ENCODE results near the gene SCN1B. TPM values are rescaled to one million over a fixed set of nuclear protein-coding genes. Genes with fewer than 3 reads are reported as not detected.
"Not testable (repeated sequence)": the region's sequence is repeated elsewhere in the genome, so short reads cannot be mapped to it uniquely, and the experiment has no call there.

Gene SCN1B
- total RNA-seq, 1 donor from 2014 or later, result 5.8 TPM

DNA sequence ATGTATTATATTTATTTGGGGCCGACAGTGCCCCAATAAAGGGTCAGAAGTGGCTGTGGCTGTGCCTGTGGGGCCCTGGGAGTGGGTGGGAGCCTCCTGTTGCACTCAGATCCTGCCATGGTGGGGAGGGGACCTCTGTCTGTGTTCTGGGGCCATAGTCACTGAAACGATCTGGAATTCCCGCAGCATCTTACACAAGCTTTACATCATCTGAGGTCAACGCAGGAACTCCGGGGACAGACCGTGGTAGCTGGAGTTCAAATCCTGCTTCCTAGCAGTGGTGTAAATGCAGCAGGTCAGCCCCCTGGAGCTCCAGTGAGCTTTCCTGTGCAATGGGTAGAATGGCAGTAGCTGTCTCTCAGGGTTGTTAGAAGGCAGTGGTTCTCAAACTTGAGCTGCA is 3.9 kb upstream of the SCN1B start:
- Mint-ChIP-seq H3K9me3 (ENCODE audit: low read depth) (no peaks in the 10 kb centered on the region), H3K27ac (ENCODE audit: unreplicated experiment) (no peak overlapping the region), H3K36me3 (ENCODE audit: low read depth) (peaks cover 19% of the 10 kb centered on the region), H3K4me1 (ENCODE audit: low read depth) (peaks cover 4% of the 10 kb centered on the region), H3K27me3 (ENCODE audit: low read depth) (no peaks in the 10 kb centered on the region), H3K4me3 (ENCODE audit: unreplicated experiment) (no peak overlapping the region)
- DNase-seq (ENCODE audit: low spot score), result no peak
- TF ChIP-seq, protein P1, sequence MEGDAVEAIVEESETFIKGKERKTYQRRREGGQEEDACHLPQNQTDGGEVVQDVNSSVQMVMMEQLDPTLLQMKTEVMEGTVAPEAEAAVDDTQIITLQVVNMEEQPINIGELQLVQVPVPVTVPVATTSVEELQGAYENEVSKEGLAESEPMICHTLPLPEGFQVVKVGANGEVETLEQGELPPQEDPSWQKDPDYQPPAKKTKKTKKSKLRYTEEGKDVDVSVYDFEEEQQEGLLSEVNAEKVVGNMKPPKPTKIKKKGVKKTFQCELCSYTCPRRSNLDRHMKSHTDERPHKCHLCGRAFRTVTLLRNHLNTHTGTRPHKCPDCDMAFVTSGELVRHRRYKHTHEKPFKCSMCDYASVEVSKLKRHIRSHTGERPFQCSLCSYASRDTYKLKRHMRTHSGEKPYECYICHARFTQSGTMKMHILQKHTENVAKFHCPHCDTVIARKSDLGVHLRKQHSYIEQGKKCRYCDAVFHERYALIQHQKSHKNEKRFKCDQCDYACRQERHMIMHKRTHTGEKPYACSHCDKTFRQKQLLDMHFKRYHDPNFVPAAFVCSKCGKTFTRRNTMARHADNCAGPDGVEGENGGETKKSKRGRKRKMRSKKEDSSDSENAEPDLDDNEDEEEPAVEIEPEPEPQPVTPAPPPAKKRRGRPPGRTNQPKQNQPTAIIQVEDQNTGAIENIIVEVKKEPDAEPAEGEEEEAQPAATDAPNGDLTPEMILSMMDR (IDR thresholded peaks at IDR 0.05), result no peak

DNA sequence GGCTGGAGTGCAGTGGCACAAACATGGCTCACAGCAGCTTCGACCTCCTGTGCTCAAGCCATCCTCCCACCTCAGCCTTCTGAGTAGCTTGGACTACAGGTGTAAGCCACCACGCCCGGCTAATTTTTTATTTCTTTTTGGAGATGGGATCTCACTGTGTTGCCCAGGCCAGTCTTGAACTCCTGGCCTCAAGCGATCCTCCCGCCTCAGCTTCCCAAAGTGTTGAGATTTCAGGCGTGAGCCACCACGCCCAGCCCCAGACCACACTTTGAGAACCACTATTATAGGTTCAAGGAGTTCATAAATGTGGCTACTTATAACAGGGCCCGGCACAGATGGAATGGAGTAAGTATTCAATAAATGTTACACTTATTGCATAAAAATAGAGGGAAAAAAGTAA is 3.3 kb upstream of the SCN1B start:
- Mint-ChIP-seq H3K36me3 (ENCODE audit: low read depth) (peaks cover 17% of the 10 kb centered on the region), H3K9me3 (ENCODE audit: low read depth) (no peaks in the 10 kb centered on the region), H3K27ac (ENCODE audit: unreplicated experiment) (no peak overlapping the region), H3K4me3 (ENCODE audit: unreplicated experiment) (no peak overlapping the region), H3K4me1 (ENCODE audit: low read depth) (peaks cover 6% of the 10 kb centered on the region), H3K27me3 (ENCODE audit: low read depth) (no peaks in the 10 kb centered on the region)
- TF ChIP-seq, protein P1 (IDR thresholded peaks at IDR 0.05), result no peak
- no peak for DNase-seq (ENCODE audit: low spot score)

DNA sequence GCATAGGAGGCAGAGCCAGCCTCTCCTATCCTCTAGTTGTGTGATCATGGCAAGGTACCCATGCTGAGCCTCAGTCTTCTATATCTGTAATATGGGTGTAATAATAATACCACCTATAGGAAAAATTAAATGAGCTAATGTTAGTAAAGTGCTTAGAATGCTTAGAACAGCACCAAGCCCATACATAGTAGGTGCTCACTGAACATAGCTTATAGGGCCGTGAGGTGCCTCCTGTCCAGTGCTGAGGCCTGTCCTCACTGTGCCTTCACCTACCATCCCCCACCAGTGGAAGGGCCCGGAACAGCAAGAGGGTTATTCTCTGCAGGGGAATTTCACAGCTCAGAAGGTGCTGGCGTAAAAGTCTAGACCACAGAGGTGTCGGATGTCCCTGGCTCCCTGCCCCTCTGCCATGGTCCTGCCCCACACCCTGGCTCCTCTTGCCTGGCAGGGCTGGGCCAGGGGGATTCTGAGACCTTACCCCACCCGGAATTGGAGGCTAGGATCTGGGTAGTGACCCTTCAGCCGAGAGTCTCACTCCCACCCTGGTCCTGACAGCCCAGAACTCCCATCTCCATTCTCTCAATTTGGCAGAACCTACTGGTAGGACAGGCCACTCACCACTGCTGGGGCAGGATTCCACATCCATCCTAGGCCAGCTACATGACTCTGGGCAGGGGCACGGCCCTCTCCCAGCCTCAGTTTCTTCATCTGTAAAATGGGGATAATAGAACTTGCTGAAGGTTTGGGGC is 2.2 kb upstream of the SCN1B start:
- Mint-ChIP-seq H3K4me3 (ENCODE audit: unreplicated experiment) (no peak overlapping the region), H3K27me3 (ENCODE audit: low read depth) (no peaks in the 10 kb centered on the region), H3K36me3 (ENCODE audit: low read depth) (peaks cover 12% of the 10 kb centered on the region), H3K27ac (ENCODE audit: unreplicated experiment) (no peak overlapping the region), H3K4me1 (ENCODE audit: low read depth) (peaks cover 6% of the 10 kb centered on the region), H3K9me3 (ENCODE audit: low read depth) (no peaks in the 10 kb centered on the region)
- TF ChIP-seq, protein P1 (IDR thresholded peaks at IDR 0.05), result no peak
- DNase-seq (ENCODE audit: low spot score), result no peak

DNA sequence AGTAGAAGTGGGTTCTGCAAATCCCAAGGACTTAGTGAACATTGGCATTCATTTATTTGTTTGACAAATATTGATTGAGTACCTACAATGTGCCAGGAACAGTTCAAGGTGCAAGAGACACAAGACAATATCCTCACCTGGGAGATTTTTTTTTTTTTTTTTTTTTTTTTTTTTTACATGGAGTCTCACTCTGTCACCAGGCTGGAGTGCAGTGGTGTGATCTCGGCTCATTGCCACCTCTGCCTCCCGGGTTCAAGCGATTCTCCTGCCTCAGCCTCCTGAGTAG is 1.7 kb upstream of the SCN1B start:
- not testable (repeated sequence) for H3K27me3 Mint-ChIP-seq (ENCODE audit: low read depth); DNase-seq (ENCODE audit: low spot score); H3K27ac Mint-ChIP-seq (ENCODE audit: unreplicated experiment); H3K4me1 Mint-ChIP-seq (ENCODE audit: low read depth); H3K4me3 Mint-ChIP-seq (ENCODE audit: unreplicated experiment); H3K9me3 Mint-ChIP-seq (ENCODE audit: low read depth)
- peaks cover 11% of the 10 kb centered on the region for H3K36me3 Mint-ChIP-seq (ENCODE audit: low read depth)

DNA sequence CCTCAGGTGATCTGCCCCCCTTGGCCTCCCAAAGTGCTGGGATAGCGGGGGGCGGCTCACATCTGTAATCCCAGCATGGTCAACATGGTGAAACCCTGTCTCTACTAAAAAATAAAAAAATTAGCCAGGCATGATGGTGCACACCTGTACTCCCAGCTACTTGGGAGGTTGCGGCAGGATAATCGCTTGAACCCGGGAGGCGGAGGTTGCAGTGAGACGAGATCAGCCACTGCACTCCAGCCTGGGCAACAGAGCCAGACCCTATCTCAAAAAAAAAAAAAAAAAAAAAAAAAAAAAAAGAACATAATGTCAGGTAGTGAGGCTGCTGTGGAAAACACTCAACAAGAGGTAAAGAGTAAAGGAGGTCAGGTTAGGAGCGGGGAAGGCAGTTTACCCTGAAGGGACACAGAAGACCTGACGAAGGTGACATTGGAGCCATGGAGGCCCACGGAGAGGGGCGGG is 964 bp upstream of the SCN1B start:
- not testable (repeated sequence) for H3K27me3 Mint-ChIP-seq (ENCODE audit: low read depth); H3K4me1 Mint-ChIP-seq (ENCODE audit: low read depth); DNase-seq (ENCODE audit: low spot score); H3K9me3 Mint-ChIP-seq (ENCODE audit: low read depth); H3K27ac Mint-ChIP-seq (ENCODE audit: unreplicated experiment); H3K36me3 Mint-ChIP-seq (ENCODE audit: low read depth); H3K4me3 Mint-ChIP-seq (ENCODE audit: unreplicated experiment)

DNA sequence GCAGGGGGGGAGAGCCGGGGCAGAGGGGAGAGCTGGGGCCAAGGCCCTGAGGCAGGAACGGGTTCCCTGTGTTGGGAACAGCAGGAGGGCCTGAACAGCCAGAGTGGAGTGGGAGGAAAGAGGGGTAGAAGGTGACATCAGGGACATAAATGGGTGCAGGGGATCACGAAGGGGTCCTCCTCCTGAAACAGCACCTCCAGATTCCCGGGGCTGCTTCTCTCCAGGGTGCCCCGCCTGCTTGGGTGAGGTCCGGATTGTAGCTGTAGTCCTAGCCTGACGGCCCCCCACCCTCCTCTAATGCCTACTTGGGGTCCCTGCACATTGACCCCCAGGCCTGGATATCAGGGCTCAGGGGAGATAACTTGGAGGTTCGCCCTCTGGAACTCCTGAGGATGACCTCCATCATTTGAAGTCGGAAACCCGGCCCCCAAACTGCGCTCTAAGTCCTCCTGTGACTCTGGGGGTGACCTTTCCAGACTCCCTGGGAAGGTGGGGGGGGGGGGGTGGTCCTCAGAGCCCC is 473 bp upstream of the SCN1B start:
- Mint-ChIP-seq H3K27ac (ENCODE audit: unreplicated experiment) (no peak overlapping the region), H3K4me1 (ENCODE audit: low read depth) (peaks cover 6% of the 10 kb centered on the region), H3K27me3 (ENCODE audit: low read depth) (no peaks in the 10 kb centered on the region), H3K36me3 (ENCODE audit: low read depth) (peaks cover 7% of the 10 kb centered on the region), H3K9me3 (ENCODE audit: low read depth) (no peaks in the 10 kb centered on the region), H3K4me3 (ENCODE audit: unreplicated experiment) (peak overlapping the region; percentile 33)
- TF ChIP-seq, protein P1 (IDR thresholded peaks at IDR 0.05), result no peak
- DNase-seq (ENCODE audit: low spot score), result no peak

All from chondrocyte (in vitro differentiated cells).